SIG-M5 (cell line): ENCODE data around the gene SLC25A36.
"Not testable (repeated sequence)": the region's sequence is repeated elsewhere in the genome, so short reads cannot be mapped to it uniquely, and the experiment has no call there.

Experiments
- DNase-seq: peaks from one replicate; lab custom pipeline; 2025; lab: John Stamatoyannopoulos, UW

SLC25A36 gene

DNA sequence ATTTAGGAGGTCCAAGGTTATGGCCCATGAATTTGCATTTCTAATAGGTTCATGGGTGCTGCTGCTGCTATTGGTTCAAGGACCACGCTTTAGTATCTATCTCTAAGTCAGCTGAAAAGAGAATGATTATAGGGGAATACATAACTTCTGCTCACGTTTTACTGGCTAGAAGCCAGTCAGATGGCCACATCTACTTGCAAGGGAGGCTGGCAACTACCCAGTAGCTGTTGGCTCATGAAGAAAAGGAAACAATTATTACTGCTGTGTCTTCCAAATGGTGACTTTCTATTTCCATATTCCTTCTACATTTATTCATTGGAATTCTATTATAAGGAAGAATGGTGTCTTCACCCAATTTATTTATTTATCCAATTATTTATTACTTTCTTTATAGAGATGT is 54.2 kb downstream of the SLC25A36 start:
- DNase-seq: no peak

DNA sequence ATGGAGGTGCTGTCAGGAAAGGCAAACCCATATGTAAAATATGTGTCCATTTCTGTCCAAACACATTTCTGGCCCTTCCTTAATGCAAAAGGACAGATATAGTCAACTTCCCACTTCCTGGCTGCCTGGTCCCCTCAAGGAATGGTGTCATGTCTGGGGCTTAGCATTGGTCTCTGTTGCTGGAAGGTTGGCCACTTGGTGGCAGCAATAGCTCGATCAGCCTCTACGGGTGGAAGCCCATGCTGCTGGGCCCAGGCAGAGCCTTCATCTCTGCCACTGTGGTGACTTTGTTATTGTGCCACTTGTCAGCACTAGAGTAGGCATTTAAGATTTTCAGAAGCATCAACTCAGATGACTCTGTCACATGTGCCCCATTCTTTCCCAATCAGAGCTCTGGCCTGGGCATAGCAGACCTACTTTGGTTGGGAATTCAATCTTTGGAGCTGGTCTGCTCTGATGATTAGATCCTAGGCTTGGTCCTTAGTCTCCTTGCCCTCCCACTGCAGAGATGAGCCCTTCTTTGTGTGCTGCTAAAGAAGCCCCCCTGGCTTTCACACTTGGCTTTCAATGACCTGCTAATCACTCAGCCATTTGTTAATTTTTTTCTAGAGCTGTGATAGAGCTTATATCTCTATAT is 58.5 kb downstream of the SLC25A36 start:
- DNase-seq: peak; percentile 1

DNA sequence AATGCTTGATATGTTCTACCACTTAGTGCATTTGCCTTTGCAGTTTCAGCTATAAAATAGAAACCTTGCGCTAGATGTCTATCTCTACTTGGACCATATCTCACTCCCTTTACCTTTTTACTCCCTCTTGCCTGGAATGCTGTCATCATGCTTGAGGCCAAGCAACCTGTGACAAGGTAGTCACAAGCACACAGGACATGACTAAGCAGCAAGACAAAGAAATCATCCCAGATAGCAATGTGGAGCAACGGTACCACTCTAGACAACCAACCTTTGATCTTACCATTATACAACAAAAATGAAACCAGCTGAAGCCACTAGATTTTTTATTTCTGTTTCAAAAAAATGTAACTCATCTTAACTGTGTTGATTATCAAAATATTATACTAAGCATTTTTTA is 59.0 kb downstream of the SLC25A36 start:
- no peak for DNase-seq

DNA sequence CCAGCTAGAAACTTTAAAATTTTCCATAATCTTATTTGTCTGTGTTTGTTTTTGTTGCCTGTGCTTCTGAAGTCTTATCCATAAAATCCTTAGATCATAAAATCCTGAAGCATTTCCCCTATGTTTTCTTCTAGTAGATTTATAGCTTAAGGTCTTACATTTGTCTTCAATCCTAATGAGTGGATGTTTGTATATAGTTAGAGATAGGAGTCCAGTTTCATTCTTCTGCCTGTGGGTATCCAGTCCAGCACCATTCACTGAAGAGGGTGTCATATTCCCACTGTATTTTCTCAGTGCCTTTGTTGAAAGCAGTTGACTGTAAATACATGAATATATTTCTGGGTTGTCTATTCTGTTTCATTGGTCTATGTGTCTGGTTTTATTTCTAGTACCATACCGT is 64.7 kb downstream of the SLC25A36 start:
- DNase-seq: no peak

DNA sequence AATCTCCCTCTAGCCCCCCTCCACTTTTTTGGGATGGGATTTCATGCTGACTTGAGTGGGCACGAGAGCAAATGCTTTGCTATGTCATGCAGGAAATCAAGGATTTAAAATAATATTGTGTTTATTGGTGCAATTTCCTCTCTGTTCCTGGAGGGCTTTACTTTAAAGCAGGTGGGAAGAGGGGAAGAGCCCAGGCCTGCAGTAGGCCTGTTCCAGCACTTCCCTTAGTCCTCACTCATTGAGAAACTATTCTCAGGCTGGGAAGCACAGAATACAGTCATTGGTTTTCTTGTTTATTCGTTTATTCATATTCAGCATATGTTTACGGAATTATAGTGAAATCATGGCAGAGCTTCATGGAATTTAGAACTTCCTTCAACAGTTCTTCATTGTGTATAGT is 67.9 kb downstream of the SLC25A36 start:
- DNase-seq: no peak

DNA sequence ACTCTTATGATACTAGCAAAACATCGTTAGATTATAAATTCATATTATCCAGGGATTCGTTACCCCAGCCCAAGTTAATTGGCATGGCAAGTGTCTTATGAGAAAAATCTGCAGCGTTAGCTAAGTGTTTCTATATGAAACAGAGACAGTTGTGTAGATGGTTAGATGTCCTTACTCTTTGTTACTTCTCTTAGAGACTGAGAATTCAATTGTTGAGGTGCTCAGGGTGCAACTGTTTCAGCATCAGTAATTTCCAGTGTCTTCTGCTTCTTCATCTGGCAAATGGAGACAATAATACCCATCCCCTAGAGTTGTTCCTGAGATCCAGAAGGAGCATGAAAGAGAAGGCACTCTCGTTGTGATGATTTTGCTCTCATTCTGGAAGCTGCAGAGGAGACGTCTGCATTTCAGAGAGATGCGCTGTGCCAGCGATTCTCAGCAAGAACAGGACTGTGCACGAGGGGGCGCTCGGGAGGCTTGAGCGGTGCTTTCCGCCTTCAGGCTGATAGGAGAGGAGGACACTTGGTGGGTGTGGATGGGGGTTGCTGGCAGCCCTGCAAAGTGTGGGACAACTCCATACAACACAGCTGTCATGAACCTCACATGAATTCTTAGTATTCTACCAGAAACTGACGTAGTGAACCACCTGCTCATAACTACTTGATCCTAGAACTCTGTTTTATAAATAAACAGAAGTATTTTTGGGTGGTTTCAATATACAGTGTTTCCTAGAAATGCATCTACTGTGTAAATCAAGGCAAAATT is 69.8 kb downstream of the SLC25A36 start:
- DNase-seq: no peak

DNA sequence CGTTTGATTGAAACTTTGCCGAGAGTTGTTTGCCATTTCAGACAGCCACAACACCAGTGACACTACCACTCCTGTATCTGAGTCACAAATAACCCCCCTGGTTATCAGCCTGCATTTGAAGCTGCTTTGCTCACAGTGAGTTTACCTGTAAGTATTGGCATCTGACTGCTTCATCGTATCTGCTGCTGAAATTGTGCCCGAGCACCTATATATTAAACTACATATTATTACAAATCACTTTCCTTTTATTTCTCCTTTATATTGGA is 70.3 kb downstream of the SLC25A36 start:
- no peak for DNase-seq

DNA sequence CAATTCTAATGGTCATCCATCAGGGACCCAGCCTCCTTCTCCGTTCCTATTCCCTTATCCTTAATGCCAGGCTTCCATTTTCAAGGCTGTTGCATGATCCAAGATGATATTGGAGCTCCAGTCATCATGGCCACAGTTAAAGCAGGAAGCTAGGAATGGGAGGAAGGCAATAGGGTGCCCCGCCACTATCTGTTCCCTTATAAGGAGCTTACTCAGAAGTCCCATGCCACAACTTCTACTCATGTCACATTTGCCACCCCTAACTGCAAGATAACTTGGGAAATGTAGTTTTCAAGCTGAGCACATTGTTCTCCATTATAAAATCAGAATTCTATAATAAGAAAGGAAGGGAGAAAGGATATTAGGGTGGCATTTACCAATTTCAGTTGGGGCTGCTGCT is 70.9 kb downstream of the SLC25A36 start:
- DNase-seq: no peak

DNA sequence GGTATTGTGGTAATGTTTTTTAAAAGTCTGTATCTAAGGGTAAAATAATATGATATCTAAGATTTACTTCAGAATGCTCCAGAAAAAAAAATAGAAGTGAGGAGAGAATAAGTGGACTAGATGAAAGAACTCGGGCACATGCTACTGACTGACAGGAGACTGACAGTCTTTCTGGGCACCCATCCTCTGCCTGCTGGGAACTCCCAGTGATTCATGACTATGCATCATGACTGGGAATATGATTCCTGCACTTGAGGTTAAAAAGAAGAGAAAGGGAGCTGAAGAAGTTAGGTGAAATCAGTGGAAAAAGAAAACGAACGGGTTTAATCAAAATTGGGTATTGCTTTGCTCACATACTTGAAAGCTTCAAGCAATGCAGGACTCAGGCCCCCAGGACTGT is 73.8 kb downstream of the SLC25A36 start:
- DNase-seq: no peak

DNA sequence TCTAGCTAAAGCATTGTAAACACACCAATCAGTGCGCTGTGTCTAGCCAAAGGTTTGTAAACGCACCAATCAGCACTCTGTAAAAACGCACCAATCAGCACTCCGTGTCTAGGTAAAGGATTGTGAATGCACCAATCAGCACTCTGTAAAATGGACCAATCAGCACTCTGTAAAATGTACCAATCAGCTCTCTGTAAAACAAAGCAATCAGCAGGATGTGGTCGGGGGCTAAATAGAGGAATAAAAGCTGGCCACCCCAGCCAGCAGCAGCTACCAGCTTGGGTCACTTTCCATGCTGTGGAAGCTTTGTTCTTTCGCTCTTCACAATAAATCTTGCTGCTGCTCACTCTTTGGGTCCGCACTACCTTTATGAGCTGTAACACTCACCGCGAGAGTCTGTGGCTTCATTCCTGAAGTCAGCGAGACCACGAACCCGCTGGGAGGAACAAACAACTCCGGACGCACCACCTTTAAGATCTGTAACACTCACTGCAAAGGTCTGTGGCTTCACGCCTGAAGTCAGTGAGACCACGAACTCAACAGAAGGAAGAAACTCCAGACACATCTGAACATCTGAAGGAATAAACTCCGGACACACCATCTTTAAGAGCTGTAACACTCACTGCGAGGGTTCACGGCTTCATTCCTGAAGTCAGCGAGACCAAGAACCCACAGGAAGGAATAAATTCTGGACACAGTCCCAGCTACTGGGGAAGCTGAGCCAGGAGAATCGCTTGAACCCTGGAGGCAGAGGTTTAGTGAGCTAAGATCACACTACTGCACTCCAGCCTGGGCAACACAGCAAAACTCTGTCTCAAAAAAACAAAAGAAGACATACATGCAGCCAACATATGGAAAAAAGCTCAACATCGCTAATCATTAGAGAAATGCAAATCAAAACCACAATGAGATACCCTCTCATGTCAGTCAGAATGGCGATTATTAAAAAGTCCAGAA is 76.0 kb downstream of the SLC25A36 start:
- not testable (repeated sequence) for DNase-seq

DNA sequence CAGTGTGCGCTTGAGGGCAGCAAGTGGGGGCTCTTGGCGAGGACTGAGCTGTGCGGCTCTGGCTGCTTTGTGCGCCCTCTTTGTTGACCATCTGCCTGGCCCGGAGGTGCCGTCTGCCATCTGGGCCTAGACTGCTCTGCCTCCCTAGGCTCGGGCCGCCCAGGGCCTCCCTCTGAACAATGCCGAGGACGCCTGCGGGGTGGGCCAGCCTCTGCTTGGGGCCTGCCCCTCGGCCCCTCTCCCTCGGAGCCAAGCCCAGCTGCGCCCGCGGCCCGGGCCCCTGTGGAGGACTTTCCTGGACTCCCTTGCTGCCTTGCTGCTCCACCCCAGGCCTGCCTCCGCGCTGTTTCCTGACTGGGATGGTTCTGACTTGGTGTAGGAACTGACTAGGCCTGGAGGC is 77.6 kb downstream of the SLC25A36 start:
- no peak for DNase-seq

DNA sequence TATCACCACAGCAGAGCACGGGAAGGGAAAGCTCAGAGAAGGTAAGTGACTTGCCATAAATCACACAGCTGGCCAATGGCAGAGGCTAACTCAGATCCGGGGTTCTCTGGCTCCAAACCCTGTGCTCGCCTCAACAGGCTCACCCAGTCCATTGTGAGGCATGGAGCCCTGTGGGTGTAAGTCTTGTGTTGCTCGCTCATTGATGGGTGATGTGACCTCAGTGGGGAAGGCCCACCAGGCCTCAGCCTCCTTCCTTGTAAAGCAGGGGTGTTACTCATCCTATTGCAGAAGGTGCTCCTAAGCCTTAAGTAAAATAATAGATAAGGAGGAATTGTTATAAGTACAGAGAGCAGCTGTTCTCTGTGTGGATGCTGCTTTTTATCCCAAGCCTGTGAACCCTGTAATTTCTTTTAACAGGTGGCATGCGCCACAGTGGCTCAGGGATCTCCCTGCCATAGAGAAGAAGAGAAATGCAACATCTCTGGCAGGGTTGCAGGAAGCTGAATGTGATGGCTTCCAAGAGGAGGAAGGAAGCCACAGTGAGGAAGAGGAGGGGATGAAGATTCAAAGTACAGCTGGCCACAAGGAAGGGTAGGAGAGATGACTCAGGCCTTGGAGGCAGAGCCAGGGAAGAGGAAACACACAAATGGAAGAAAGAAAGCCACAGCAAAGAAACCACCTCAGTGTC is 78.7 kb downstream of the SLC25A36 start:
- no peak for DNase-seq

DNA sequence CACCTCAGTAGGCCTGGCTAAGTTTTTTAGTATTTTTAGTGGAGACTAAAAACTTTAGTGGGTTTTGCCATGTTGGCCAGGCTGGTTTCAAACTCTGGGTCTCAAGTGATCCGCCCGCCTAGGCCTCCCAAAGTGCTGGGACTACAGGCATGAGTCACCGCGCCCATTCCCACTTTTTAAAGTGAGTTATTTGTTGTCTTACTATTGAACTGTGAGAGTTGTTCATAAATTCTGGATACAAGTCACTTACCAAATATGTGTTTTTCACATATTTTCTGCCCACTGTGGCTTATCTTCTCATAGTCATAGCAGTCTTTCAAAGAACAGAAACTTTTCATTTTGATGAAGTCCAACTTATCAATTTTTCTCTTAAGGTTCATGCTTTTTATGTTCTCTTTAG is 79.6 kb downstream of the SLC25A36 start:
- DNase-seq: no peak
